ENCODE measurements around the gene TOMM7.

- TF ChIP-seq CTCF (IDR thresholded peaks at IDR 0.05) (no peak), POLR2A (IDR thresholded peaks at IDR 0.05) (no peak)
Measured at GRCh38 chr7:22842383-22842941, 19.8 kb upstream of the TOMM7 start.
